K562 (cell line): ENCODE measurements around the gene ZBTB22. TPM values are rescaled to one million over a fixed set of nuclear protein-coding genes. Genes with fewer than 3 reads are reported as not detected.

Experiments used
- AFF4 ChIP-seq: sonication (generic); formaldehyde crosslinking; IDR thresholded peaks from 2 replicates; pipeline ENCODE4 v1.8.0; 2023; ENCODE audit warnings: mild to moderate bottlenecking, missing genetic modification reagents
- CCNT2 ChIP-seq: IDR thresholded peaks from 2 replicates; pipeline ENCODE4 v1.6.1; 2011; ENCODE audit warnings: borderline replicate concordance, low read depth, mild to moderate bottlenecking, moderate library complexity, mixed read lengths, low read length; ENCODE audit not compliant: insufficient read length; ENCODE audit errors: extremely low read depth
- CHCHD3 ChIP-seq: fragments of 250-450 bp; sonication (Bioruptor Pico); IDR thresholded peaks from 2 replicates; pipeline ENCODE4 v2.1.2; 2022; ENCODE audit warnings: mild to moderate bottlenecking
- CHD1 ChIP-seq: fragments of 200-600 bp; sonication (generic); IDR thresholded peaks from one replicate; pipeline ENCODE4 v1.6.1; 2012; ENCODE audit warnings: mild to moderate bottlenecking, moderate library complexity, low read length, inconsistent platforms
- HCFC1 ChIP-seq: IDR thresholded peaks from 2 replicates; pipeline ENCODE4 v1.6.1; 2012; ENCODE audit warnings: low read depth, low read length, improper control_type of control experiment
- HMG20A ChIP-seq: fragments of 450-650 bp; formaldehyde crosslinking; conservative IDR thresholded peaks from 2 replicates; pipeline ENCODE4 v1.4.0; 2020; ENCODE audit warnings: mild to moderate bottlenecking, mixed read lengths
- HMGN3 ChIP-seq: IDR thresholded peaks from 2 replicates; pipeline ENCODE4 v1.6.1; 2011; ENCODE audit warnings: borderline replicate concordance, low read depth, mild to moderate bottlenecking, mixed read lengths, low read length; ENCODE audit not compliant: insufficient read length; ENCODE audit errors: extremely low read depth
- KDM2B ChIP-seq: fragments of 250-450 bp; sonication (Bioruptor Pico); IDR thresholded peaks from 2 replicates; pipeline ENCODE4 v1.8.0; 2021; ENCODE audit warnings: mild to moderate bottlenecking, moderate library complexity
- MAZ ChIP-seq, 2 experiments: fragments of 450-650 bp in 1 of 2; sonication (generic) in 1 of 2; formaldehyde crosslinking; IDR thresholded peaks in 1 of 2; conservative IDR thresholded peaks in 1 of 2; 2 replicates each; pipeline versions ENCODE4 v1.4.0 to v1.5.0; 2020; ENCODE audit warnings: mild to moderate bottlenecking in 1 of 2, missing genetic modification reagents in 1 of 2
- PURB ChIP-seq: sonication (generic); formaldehyde crosslinking; IDR thresholded peaks from 2 replicates; pipeline ENCODE4 v1.9.0; 2021; ENCODE audit warnings: low read depth, mild to moderate bottlenecking, missing genetic modification reagents
- SIN3A ChIP-seq, 2 experiments: fragments of 150-350 bp in 1 of 2; IDR thresholded peaks; 2 replicates each; pipeline ENCODE4 v1.6.1; 2011 to 2016; ENCODE audit warnings: borderline replicate concordance in 2 of 2, low read depth in 2 of 2, low read length in 2 of 2, mild to moderate bottlenecking in 2 of 2, moderate library complexity in 2 of 2; ENCODE audit not compliant: control insufficient read depth in 1 of 2
- SMAD1 ChIP-seq: fragments of 150-350 bp; IDR thresholded peaks from 2 replicates; pipeline ENCODE4 v1.6.1; 2014; ENCODE audit warnings: low read length, low read depth; ENCODE audit not compliant: partially characterized antibody
- SMAD4 ChIP-seq: fragments of 250-450 bp; sonication (Bioruptor Pico); conservative IDR thresholded peaks from 2 replicates; pipeline ENCODE4 v1.8.0; 2021; ENCODE audit warnings: inconsistent platforms, mild to moderate bottlenecking, moderate library complexity
- SMARCA4 ChIP-seq: fragments of 450-650 bp; IDR thresholded peaks from 2 replicates; pipeline ENCODE4 v1.6.1; 2016
- SRSF7 ChIP-seq: fragments of 200-400 bp; formaldehyde crosslinking; optimal IDR thresholded peaks from 2 replicates; pipeline ENCODE3; 2017; ENCODE audit warnings: mild to moderate bottlenecking, low read depth, low read length
- TEAD4 ChIP-seq, 2 experiments: sonication (generic) in 1 of 2; formaldehyde crosslinking in 1 of 2; IDR thresholded peaks; 2 replicates each; pipeline versions ENCODE4 v1.6.1 to v1.8.0; 2012 to 2022; ENCODE audit warnings: borderline replicate concordance in 1 of 2, inconsistent platforms in 1 of 2, low read length in 1 of 2, mild to moderate bottlenecking in 1 of 2, missing genetic modification reagents in 1 of 2
- ZNF347 ChIP-seq: fragments of 450-650 bp; formaldehyde crosslinking; IDR thresholded peaks from 2 replicates; pipeline ENCODE4 v1.4.0; 2020; ENCODE audit warnings: low read depth, mild to moderate bottlenecking, moderate library complexity
- ZZZ3 ChIP-seq: fragments of 450-650 bp; IDR thresholded peaks from 2 replicates; pipeline ENCODE4 v1.6.1; 2016; ENCODE audit warnings: antibody characterized with exemption, mild to moderate bottlenecking, moderate library complexity
- polyA plus RNA-seq, 8 experiments: library from polyadenylated mRNA; depleted of rRNA in 4 of 8; stranded (reverse) in 5 of 8; unstranded in 3 of 8; fragments of >200 nt; fragmentation: Nextera tagmentation in 2 of 8; fragmentation: Illumina TruSeq in 1 of 8; extraction: Ambion mirVana in 2 of 8; extraction: Trizol in 1 of 8; gene quantifications; 2 replicates each; pipeline versions ENCODE4 v1.2.1 to v1.2.3, GENCODE V29; 2011 to 2014; ENCODE audit warnings: inconsistent platforms in 1 of 8, missing spikeins in 1 of 8
- total RNA-seq, 7 experiments: library from RNA; depleted of rRNA in 6 of 7; stranded (reverse); fragments of >200 nt in 6 of 7; fragmentation: Illumina TruSeq in 2 of 7; extraction: Trizol in 2 of 7; gene quantifications; 2 replicates each; pipeline versions ENCODE4 v1.2.1 to v1.2.3, GENCODE V29; 2011 to 2021; ENCODE audit warnings: low replicate concordance in 1 of 7
- TF ChIP-seq, protein P1 (sequence below): fragments of 250-450 bp; sonication (Bioruptor Pico); IDR thresholded peaks from 2 replicates; pipeline ENCODE4 v1.8.0; 2022; ENCODE audit warnings: moderate library complexity, mild to moderate bottlenecking, inconsistent platforms

ZBTB22 gene
- total and polyA plus RNA-seq, 9 of the 15 experiments (the other 6 are each of a cell fraction or from before 2014, with no cell fraction given), result 0.21 to 11.9 (median 7.1) TPM

GRCh38 chr6:33273924-33274902, 43.3 kb downstream of the ZBTB22 start (continued):
- TF ChIP-seq TEAD4 (IDR thresholded peaks at IDR 0.05; ENCODE audit: low read length), result no peak
- TF ChIP-seq TEAD4 (CRISPR knock-in tag; IDR thresholded peaks at IDR 0.05; ENCODE audit: borderline replicate concordance), result no peak
- no peak for TF ChIP-seq ZZZ3
- TF ChIP-seq SRSF7, result no peak
- TF ChIP-seq CHD1, result peak; percentile 53
- TF ChIP-seq, protein P1, sequence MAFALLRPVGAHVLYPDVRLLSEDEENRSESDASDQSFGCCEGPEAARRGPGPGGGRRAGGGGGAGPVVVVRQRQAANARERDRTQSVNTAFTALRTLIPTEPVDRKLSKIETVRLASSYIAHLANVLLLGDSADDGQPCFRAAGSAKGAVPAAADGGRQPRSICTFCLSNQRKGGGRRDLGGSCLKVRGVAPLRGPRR (CRISPR knock-in tag), result no peak
- peak; percentile 31; the same call in 1 of the 2 replicates for TF ChIP-seq AFF4 (CRISPR knock-in tag)
- TF ChIP-seq MAZ (CRISPR knock-in tag; conservative IDR thresholded peaks at IDR 0.05 in 1 of 2, IDR thresholded peaks at IDR 0.05 in 1 of 2), result no peak; a peak in 1 of 4 replicates
- TF ChIP-seq PURB (CRISPR knock-in tag), result no peak
- TF ChIP-seq SMARCA4, result no peak
- TF ChIP-seq SIN3A (IDR thresholded peaks at IDR 0.05; ENCODE audit: borderline replicate concordance in 2 of 2, control insufficient read depth in 1 of 2, low read depth in 2 of 2, low read length in 2 of 2), result peak in 1 of 2 experiments; percentile 12; a peak in 1 of 4 replicates
- no peak for TF ChIP-seq CCNT2
- peak; percentile 43; the same call in 1 of the 2 replicates for TF ChIP-seq SMAD4 (CRISPR knock-in tag)
- TF ChIP-seq HMG20A, result no peak
- TF ChIP-seq HCFC1, result no peak
- TF ChIP-seq ZNF347 (CRISPR knock-in tag), result no peak
- no peak for TF ChIP-seq SMAD1
- no peak for TF ChIP-seq CHCHD3 (CRISPR knock-in tag)
- no peak for TF ChIP-seq HMGN3
- TF ChIP-seq KDM2B, result no peak
